SK-N-SH (cell line): ENCODE measurements around the gene LBHD1. TPM values are rescaled to one million over a fixed set of nuclear protein-coding genes. Genes with fewer than 3 reads are reported as not detected.
"Not testable (repeated sequence)": the region's sequence is repeated elsewhere in the genome, so short reads cannot be mapped to it uniquely, and the experiment has no call there.

Experiments used
- CTCF ChIA-PET: fragments of 300-600, 350-600 bp; formaldehyde crosslinking; extraction: SDS; loops from one replicate; lab custom pipeline; 2021; lab: Yijun Ruan, JAX
- POLR2A ChIA-PET: fragments of 350-600 bp; sonication (Branson Sonifier 250); formaldehyde crosslinking; extraction: SDS; loops from one replicate; lab custom pipeline; 2020; ENCODE audit warnings: antibody characterized with exemption, inconsistent platforms; lab: Yijun Ruan, JAX
- DNase-seq: peaks from one replicate; pipeline ENCODE4 v3.0.0; 2012
- H2AFZ ChIP-seq: fragments of 200-600 bp; sonication (generic); 2 replicates; pipeline ENCODE4 v1.8.1; 2016; ENCODE audit warnings: antibody characterized with exemption, mild to moderate bottlenecking, low read depth
- H3F3A ChIP-seq: fragments of 200-600 bp; sonication (generic); replicated peaks from 2 replicates; pipeline ENCODE3; 2016; ENCODE audit warnings: antibody characterized with exemption, mild to moderate bottlenecking; ENCODE audit not compliant: insufficient read depth
- H3K27ac ChIP-seq, 2 experiments: fragments of 200-500 bp in 1 of 2; fragments of 200-600 bp in 1 of 2; sonication (Bioruptor generic) in 1 of 2; sonication (generic), shearing (Covaris generic) in 1 of 2; 2 replicates each; pipeline versions ENCODE4 v1.5.1 to v1.6.1; 2014 to 2016; ENCODE audit warnings: low read depth in 2 of 2, inconsistent platforms in 1 of 2, low read length in 1 of 2, mild to moderate bottlenecking in 1 of 2, mixed read lengths in 1 of 2
- H3K27me3 ChIP-seq: fragments of 200-600 bp; sonication (generic), shearing (Covaris generic); 2 replicates; pipeline ENCODE4 v1.6.1; 2016; ENCODE audit warnings: mixed run types; ENCODE audit not compliant: insufficient read depth
- H3K36me3 ChIP-seq, 2 experiments: fragments of 200-500 bp in 1 of 2; fragments of 200-600 bp in 1 of 2; sonication (Bioruptor generic) in 1 of 2; sonication (generic) in 1 of 2; replicated peaks in 1 of 2; 2 replicates each; pipeline versions ENCODE3 to v1.5.1; 2014 to 2016; ENCODE audit warnings: low read length in 1 of 2, mild to moderate bottlenecking in 1 of 2; ENCODE audit not compliant: insufficient read depth in 2 of 2, control insufficient read depth in 1 of 2
- H3K4me1 ChIP-seq, 2 experiments: fragments of 200-500 bp in 1 of 2; fragments of 200-600 bp in 1 of 2; sonication (Bioruptor generic) in 1 of 2; sonication (generic), shearing (Covaris generic) in 1 of 2; 2 replicates each; pipeline versions ENCODE4 v1.5.1 to v1.6.1; 2014 to 2016; ENCODE audit warnings: low read depth in 1 of 2, low read length in 1 of 2, mixed run types in 1 of 2; ENCODE audit not compliant: insufficient read depth in 2 of 2, control insufficient read depth in 1 of 2
- H3K4me2 ChIP-seq: fragments of 200-600 bp; sonication (generic), shearing (Covaris generic); 2 replicates; pipeline ENCODE4 v1.6.1; 2017; ENCODE audit warnings: mixed run types
- H3K4me3 ChIP-seq, 2 experiments: fragments of 200-500 bp in 1 of 2; fragments of 200-600 bp in 1 of 2; sonication (Bioruptor generic) in 1 of 2; sonication (generic), shearing (Covaris generic) in 1 of 2; 2 replicates each; pipeline versions ENCODE4 v1.5.1 to v1.8.1; 2014 to 2016; ENCODE audit warnings: low read depth in 2 of 2, inconsistent platforms in 1 of 2, low read length in 1 of 2, mild to moderate bottlenecking in 1 of 2, mixed read lengths in 1 of 2, moderate library complexity in 1 of 2
- H3K79me2 ChIP-seq: fragments of 200-600 bp; sonication (generic); 2 replicates; pipeline ENCODE4 v1.8.1; 2017; ENCODE audit warnings: mild to moderate bottlenecking; ENCODE audit not compliant: insufficient read depth
- H3K9ac ChIP-seq: fragments of 200-600 bp; sonication (generic); 2 replicates; pipeline ENCODE4 v1.6.1; 2017; ENCODE audit warnings: mixed run types
- H3K9me2 ChIP-seq: fragments of 200-600 bp; sonication (generic); 2 replicates; pipeline ENCODE4 v1.6.1; 2017; ENCODE audit warnings: mixed run types
- H3K9me3 ChIP-seq: fragments of 200-600 bp; sonication (generic); 2 replicates; pipeline ENCODE4 v1.6.1; 2017; ENCODE audit warnings: mixed run types, mild to moderate bottlenecking, moderate library complexity
- H4K20me1 ChIP-seq: fragments of 200-600 bp; sonication (generic); 2 replicates; pipeline ENCODE4 v1.6.1; 2017; ENCODE audit warnings: mild to moderate bottlenecking, mixed run types; ENCODE audit not compliant: insufficient read depth
- CHD2 ChIP-seq: fragments of 150-350 bp; IDR thresholded peaks from 2 replicates; pipeline ENCODE4 v1.6.1; 2018; ENCODE audit warnings: low read length; ENCODE audit not compliant: partially characterized antibody
- CTCF ChIP-seq: fragments of 200-600 bp; sonication (generic); IDR thresholded peaks from 2 replicates; pipeline ENCODE4 v1.6.1; 2017; ENCODE audit warnings: antibody characterized with exemption, mild to moderate bottlenecking, moderate library complexity
- ELF1 ChIP-seq: IDR thresholded peaks from 2 replicates; pipeline ENCODE4 v1.4.0; 2012
- FOSL2 ChIP-seq: IDR thresholded peaks from 2 replicates; pipeline ENCODE4 v1.4.0; 2012; ENCODE audit warnings: low read depth, mild to moderate bottlenecking, moderate library complexity, borderline replicate concordance
- GABPA ChIP-seq: IDR thresholded peaks from 2 replicates; pipeline ENCODE4 v1.4.0; 2012; ENCODE audit warnings: low read depth, mild to moderate bottlenecking
- NFIC ChIP-seq: IDR thresholded peaks from 2 replicates; pipeline ENCODE4 v1.4.0; 2012; ENCODE audit warnings: borderline replicate concordance
- POLR2AphosphoS5 ChIP-seq: IDR thresholded peaks from 2 replicates; pipeline ENCODE4 v1.6.1; 2012; ENCODE audit warnings: low read depth, low read length
- TAF1 ChIP-seq: IDR thresholded peaks from 2 replicates; pipeline ENCODE4 v1.6.1; 2012; ENCODE audit warnings: low read depth, mild to moderate bottlenecking, low read length, moderate library complexity, borderline replicate concordance
- WGBS: methylation state at CpG from one replicate; pipeline ENCODE4 v1.1.6; 2017; ENCODE audit warnings: low lambda C conversion rate; 5-methylcytosine and 5-hydroxymethylcytosine counted together
- polyA plus RNA-seq, 3 experiments: library from polyadenylated mRNA; depleted of rRNA; stranded (reverse); fragments of >200 nt; gene quantifications; 2 replicates each; pipeline ENCODE4 v1.2.3, GENCODE V29; 2012
- TF ChIP-seq, protein P1 (sequence below): IDR thresholded peaks from 2 replicates; pipeline ENCODE4; 2012
- TF ChIP-seq, protein P2 (sequence below): IDR thresholded peaks from 2 replicates; pipeline ENCODE4 v1.6.1; 2012; ENCODE audit warnings: mild to moderate bottlenecking, low read depth, low read length, moderate library complexity
- TF ChIP-seq, protein P3 (sequence below): IDR thresholded peaks from 2 replicates; pipeline ENCODE4 v1.4.0; 2012; ENCODE audit warnings: low read depth, borderline replicate concordance

LBHD1 gene
- polyA plus RNA-seq, 1 of the 3 experiments (the other 2 are of a cell fraction) = 9.7 TPM

GRCh38 chr11:62694455-62695167, 22.5 kb upstream of the LBHD1 start (continued):
- TF ChIP-seq CTCF (peak; percentile 87), GABPA (no peak), FOSL2 (no peak), ELF1 (no peak)
- TF ChIP-seq, all 33 proteins: peak for 5

- H4K20me1 ChIP-seq, DNase-seq, H3K4me3 ChIP-seq, H3K79me2 ChIP-seq, H3K4me2 ChIP-seq, H3K27ac ChIP-seq, H2AFZ ChIP-seq, H3K9ac ChIP-seq, H3K4me1 ChIP-seq, H3K9me2 ChIP-seq, H3K27me3 ChIP-seq, H3K9me3 ChIP-seq: not testable (repeated sequence)
- ChIA-PET POLR2A (interaction anchor here (1.1 kb wide), 2 partner anchors 11 to 29 kb away, joined by 3 to 4 read pairs; partner anchors contain the start of genes C11orf98 and CSKMT), CTCF (interaction anchor here (0.9 to 4.6 kb wide), 15 partner anchors 9 to 269 kb away, joined by 3 to 48 read pairs (median 5); partner anchors contain the start of genes BSCL2, GNG3, HNRNPUL2 and UBXN1)
- Histone ChIP-seq H3K36me3 (peaks cover 19 to 30% of the 10 kb centered on the region in 2 experiments), H3F3A (peaks cover 13% of the 10 kb centered on the region)
- 85% methylated on average over 3 of the region's 4 CpGs for WGBS
These were observed 21.6 kb upstream of the LBHD1 start for GRCh38 chr11:62693624-62694023.

DNA sequence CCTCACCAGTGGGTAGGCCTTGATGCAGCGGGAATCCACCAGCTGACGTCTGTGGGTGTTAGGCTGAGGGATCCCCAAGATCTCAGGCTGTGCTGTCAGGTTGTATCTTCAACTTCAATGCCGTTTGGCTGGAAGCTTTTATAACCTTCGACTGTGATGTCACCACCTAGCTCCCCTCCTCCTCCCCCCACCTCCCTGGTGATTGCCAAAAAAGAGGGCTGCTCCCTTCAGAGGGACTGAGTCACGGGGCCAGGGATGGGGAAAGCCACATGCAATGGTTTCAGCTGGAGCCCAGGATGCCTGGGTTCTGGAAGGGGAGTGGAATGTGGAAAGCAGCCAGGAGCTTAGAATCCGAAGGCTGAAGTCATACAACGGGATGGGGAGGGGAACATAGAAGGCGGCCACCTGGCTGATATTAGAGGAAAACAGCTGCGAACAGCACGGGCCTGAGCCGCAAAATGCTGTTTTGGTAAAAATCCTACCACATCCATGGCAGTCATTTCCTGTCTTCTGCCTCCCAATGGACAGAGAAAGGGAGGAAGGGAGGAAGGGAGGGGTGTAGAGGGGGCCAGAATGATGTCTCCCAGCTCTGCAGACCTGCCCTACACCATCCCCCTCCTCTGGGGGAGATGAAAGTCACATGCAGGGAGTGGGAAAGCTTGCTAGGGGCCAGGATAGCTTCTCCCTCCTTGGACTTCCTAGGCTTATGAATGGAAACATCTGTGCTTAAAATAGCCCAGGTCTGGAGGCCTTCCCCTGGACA, 17.5 kb upstream of the LBHD1 start, which contains the start of gene LRRN4CL:
TSS of gene LRRN4CL (minus strand) at position 110 of the 763 bp plus-strand sequence. CDS start 1,022 bp downstream, outside the sequence.
- H3F3A ChIP-seq = peaks cover 7% of the 10 kb centered on the region
- no peak within 1 kb of the TSS for H3K9ac ChIP-seq
- H3K27ac ChIP-seq = no peak within 1 kb of the TSS
- WGBS = 70% methylated on average over 11 of the region's 11 CpGs
- H3K27me3 ChIP-seq = no peaks in the 10 kb centered on the region
- H4K20me1 ChIP-seq = no peaks in the 10 kb centered on the region
- H3K9me3 ChIP-seq = no peaks in the 10 kb centered on the region
- no peaks in the 10 kb centered on the region for H3K9me2 ChIP-seq
- H2AFZ ChIP-seq = no peak within 1 kb of the TSS
- CTCF ChIA-PET = interaction anchor here (0.7 to 2.3 kb wide), 4 partner anchors 9 to 295 kb away, joined by 3 to 8 read pairs (median 6); no protein-coding TSS in a partner anchor
- DNase-seq = peak; percentile 27
- peaks cover 19 to 30% of the 10 kb centered on the region in 2 experiments for H3K36me3 ChIP-seq
- H3K4me3 ChIP-seq = no peak within 1 kb of the TSS
- peaks cover 0 to 9% of the 10 kb centered on the region in 2 experiments; a peak in 3 of 4 replicates for H3K4me1 ChIP-seq
- H3K4me2 ChIP-seq = no peak within 1 kb of the TSS
- no peaks in the 10 kb centered on the region for H3K79me2 ChIP-seq
- POLR2A ChIA-PET = interaction anchor here (1.4 to 1.9 kb wide), 2 partner anchors 18 to 24 kb away, joined by 3 to 12 read pairs; partner anchors contain the start of genes C11orf98, CSKMT and UQCC3
- TF ChIP-seq POLR2AphosphoS5 (peak; percentile 28; the same call in 1 of the 2 replicates), NFIC (peak; percentile 51; the same call in 1 of the 2 replicates), TAF1 (no peak), CHD2 (no peak)
- TF ChIP-seq, protein P1, sequence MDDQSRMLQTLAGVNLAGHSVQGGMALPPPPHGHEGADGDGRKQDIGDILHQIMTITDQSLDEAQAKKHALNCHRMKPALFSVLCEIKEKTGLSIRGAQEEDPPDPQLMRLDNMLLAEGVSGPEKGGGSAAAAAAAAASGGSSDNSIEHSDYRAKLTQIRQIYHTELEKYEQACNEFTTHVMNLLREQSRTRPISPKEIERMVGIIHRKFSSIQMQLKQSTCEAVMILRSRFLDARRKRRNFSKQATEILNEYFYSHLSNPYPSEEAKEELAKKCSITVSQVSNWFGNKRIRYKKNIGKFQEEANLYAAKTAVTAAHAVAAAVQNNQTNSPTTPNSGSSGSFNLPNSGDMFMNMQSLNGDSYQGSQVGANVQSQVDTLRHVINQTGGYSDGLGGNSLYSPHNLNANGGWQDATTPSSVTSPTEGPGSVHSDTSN = no peak
- TF ChIP-seq, protein P2, sequence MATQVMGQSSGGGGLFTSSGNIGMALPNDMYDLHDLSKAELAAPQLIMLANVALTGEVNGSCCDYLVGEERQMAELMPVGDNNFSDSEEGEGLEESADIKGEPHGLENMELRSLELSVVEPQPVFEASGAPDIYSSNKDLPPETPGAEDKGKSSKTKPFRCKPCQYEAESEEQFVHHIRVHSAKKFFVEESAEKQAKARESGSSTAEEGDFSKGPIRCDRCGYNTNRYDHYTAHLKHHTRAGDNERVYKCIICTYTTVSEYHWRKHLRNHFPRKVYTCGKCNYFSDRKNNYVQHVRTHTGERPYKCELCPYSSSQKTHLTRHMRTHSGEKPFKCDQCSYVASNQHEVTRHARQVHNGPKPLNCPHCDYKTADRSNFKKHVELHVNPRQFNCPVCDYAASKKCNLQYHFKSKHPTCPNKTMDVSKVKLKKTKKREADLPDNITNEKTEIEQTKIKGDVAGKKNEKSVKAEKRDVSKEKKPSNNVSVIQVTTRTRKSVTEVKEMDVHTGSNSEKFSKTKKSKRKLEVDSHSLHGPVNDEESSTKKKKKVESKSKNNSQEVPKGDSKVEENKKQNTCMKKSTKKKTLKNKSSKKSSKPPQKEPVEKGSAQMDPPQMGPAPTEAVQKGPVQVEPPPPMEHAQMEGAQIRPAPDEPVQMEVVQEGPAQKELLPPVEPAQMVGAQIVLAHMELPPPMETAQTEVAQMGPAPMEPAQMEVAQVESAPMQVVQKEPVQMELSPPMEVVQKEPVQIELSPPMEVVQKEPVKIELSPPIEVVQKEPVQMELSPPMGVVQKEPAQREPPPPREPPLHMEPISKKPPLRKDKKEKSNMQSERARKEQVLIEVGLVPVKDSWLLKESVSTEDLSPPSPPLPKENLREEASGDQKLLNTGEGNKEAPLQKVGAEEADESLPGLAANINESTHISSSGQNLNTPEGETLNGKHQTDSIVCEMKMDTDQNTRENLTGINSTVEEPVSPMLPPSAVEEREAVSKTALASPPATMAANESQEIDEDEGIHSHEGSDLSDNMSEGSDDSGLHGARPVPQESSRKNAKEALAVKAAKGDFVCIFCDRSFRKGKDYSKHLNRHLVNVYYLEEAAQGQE = no peak
- TF ChIP-seq, protein P3, sequence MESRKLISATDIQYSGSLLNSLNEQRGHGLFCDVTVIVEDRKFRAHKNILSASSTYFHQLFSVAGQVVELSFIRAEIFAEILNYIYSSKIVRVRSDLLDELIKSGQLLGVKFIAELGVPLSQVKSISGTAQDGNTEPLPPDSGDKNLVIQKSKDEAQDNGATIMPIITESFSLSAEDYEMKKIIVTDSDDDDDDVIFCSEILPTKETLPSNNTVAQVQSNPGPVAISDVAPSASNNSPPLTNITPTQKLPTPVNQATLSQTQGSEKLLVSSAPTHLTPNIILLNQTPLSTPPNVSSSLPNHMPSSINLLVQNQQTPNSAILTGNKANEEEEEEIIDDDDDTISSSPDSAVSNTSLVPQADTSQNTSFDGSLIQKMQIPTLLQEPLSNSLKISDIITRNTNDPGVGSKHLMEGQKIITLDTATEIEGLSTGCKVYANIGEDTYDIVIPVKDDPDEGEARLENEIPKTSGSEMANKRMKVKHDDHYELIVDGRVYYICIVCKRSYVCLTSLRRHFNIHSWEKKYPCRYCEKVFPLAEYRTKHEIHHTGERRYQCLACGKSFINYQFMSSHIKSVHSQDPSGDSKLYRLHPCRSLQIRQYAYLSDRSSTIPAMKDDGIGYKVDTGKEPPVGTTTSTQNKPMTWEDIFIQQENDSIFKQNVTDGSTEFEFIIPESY = no peak
